OCI-LY3 (cell line): ENCODE measurements around the gene ITIH3.

Source experiments
- CTCF ChIP-seq: fragments of 200-600, 300-600 bp; sonication (generic); IDR thresholded peaks from 2 replicates; pipeline ENCODE4 v1.5.1; 2014; ENCODE audit warnings: antibody characterized with exemption, low read length, low read depth
- EZH2phosphoT487 ChIP-seq: fragments of 200-600 bp; shearing (Covaris generic); IDR thresholded peaks from 2 replicates; pipeline ENCODE4 v1.6.1; 2018; ENCODE audit warnings: antibody characterized with exemption, mixed run types, low read depth

- TF ChIP-seq CTCF = no peak
- TF ChIP-seq EZH2phosphoT487 = no peak
Measured at GRCh38 chr3:52852419-52852818, 57.8 kb downstream of the ITIH3 start.
